Panc1 (cell line): Measurements from ENCODE around the gene TMEM161A. TPM values are rescaled to one million over a fixed set of nuclear protein-coding genes. Genes with fewer than 3 reads are reported as not detected.

Experiments
- ATAC-seq: fragments of 200-7000 bp; cut with Tn5 transposase; 2 replicates; pipeline ENCODE4 v1.9.1; 2020; ENCODE audit warnings: mild to moderate bottlenecking, moderate library complexity
- BruUV-seq: library from RNA; stranded (reverse); fragments of 400-500 nt; replicated peaks from 2 replicates; lab custom pipeline; 2021; lab: Mats Ljungman, UMichigan
- CTCF ChIA-PET: fragments of 300-600 bp; sonication (Branson Sonifier 250); formaldehyde crosslinking; loops from one replicate; lab custom pipeline; 2022; ENCODE audit warnings: antibody characterized with exemption; lab: Charles Lee
- POLR2A ChIA-PET: fragments of 300-600 bp; sonication (Branson Sonifier 250); formaldehyde crosslinking; loops from one replicate; lab custom pipeline; 2022; ENCODE audit warnings: antibody characterized with exemption; lab: Charles Lee
- DNase-seq: peaks from one replicate; pipeline ENCODE4 v3.0.0-alpha.2; 2010; ENCODE audit warnings: low read depth, low spot score
- H3K27ac ChIP-seq: 2 replicates; pipeline ENCODE4 v1.5.1; 2011; ENCODE audit warnings: mild to moderate bottlenecking, low read length, inconsistent platforms
- H3K27me3 ChIP-seq: fragments of 200-500 bp; sonication (Bioruptor generic); 2 replicates; pipeline ENCODE4 v1.6.0; 2014; ENCODE audit warnings: low read length, inconsistent platforms; ENCODE audit not compliant: control insufficient read depth, insufficient read depth
- H3K36me3 ChIP-seq: fragments of 200-500 bp; sonication (Bioruptor generic); 2 replicates; pipeline ENCODE4 v1.5.1; 2014; ENCODE audit warnings: inconsistent platforms, mild to moderate bottlenecking, low read length, moderate library complexity; ENCODE audit not compliant: control insufficient read depth, insufficient read depth
- H3K4me1 ChIP-seq: 2 replicates; pipeline ENCODE4 v1.5.1; 2011; ENCODE audit warnings: inconsistent platforms, mild to moderate bottlenecking, low read length, moderate library complexity; ENCODE audit not compliant: control insufficient read depth, insufficient read depth
- H3K4me3 ChIP-seq, 2 experiments: 2 replicates each; pipeline ENCODE4 v1.5.1; 2011 to 2012; ENCODE audit warnings: low read depth in 2 of 2, low read length in 2 of 2, mild to moderate bottlenecking in 2 of 2, inconsistent platforms in 1 of 2, moderate library complexity in 1 of 2
- H3K9me3 ChIP-seq: fragments of 200-500 bp; sonication (Bioruptor generic); 2 replicates; pipeline ENCODE4 v1.5.1; 2014; ENCODE audit warnings: low read depth, mild to moderate bottlenecking, inconsistent platforms, low read length, moderate library complexity; ENCODE audit not compliant: control insufficient read depth, insufficient read depth
- POLR2AphosphoS5 ChIP-seq: IDR thresholded peaks from 2 replicates; pipeline ENCODE4 v1.6.1; 2012; ENCODE audit warnings: mild to moderate bottlenecking, low read depth, low read length, moderate library complexity
- SIN3A ChIP-seq: IDR thresholded peaks from 2 replicates; pipeline ENCODE4 v1.6.1; 2012; ENCODE audit warnings: low read depth, mild to moderate bottlenecking, low read length, moderate library complexity, borderline replicate concordance; ENCODE audit not compliant: insufficient read depth
- TCF7L2 ChIP-seq: IDR thresholded peaks from 2 replicates; pipeline ENCODE4 v1.6.1; 2011; ENCODE audit warnings: mild to moderate bottlenecking, low read depth, low read length, inconsistent platforms
- in situ Hi-C: cut with HindIII; loops from 2 replicates; pipeline ENCODE4 v1.10.0; 2016; ENCODE audit warnings: low sequenced_read_pairs, low pct_unique_long_range_greater_than_20kb
- intact Hi-C: fragments of 100-400 bp; cut with micrococcal nuclease; formaldehyde crosslinking; loops from one replicate; pipeline ENCODE4 v1.10.0; 2022; ENCODE audit not compliant: unreplicated experiment
- total RNA-seq: library from RNA; stranded (reverse); gene quantifications from one replicate; pipeline ENCODE4 v1.2.1, GENCODE V29; 2021; ENCODE audit not compliant: unreplicated experiment
- TF ChIP-seq, protein P1 (sequence below), 2 experiments: IDR thresholded peaks; 2 replicates each; pipeline ENCODE4 v1.6.1; 2011 to 2012; ENCODE audit warnings: low read depth in 2 of 2, control low read depth in 1 of 2, low read length in 1 of 2, mild to moderate bottlenecking in 1 of 2, moderate library complexity in 1 of 2; ENCODE audit not compliant: insufficient read depth in 1 of 2
- TF ChIP-seq, protein P2 (sequence below): fragments of 450-650 bp; IDR thresholded peaks from 2 replicates; pipeline ENCODE4 v1.5.1; 2017; ENCODE audit warnings: mild to moderate bottlenecking

TMEM161A gene
- total RNA-seq, 1 experiment from 2014 or later, result 26.7 TPM

DNA sequence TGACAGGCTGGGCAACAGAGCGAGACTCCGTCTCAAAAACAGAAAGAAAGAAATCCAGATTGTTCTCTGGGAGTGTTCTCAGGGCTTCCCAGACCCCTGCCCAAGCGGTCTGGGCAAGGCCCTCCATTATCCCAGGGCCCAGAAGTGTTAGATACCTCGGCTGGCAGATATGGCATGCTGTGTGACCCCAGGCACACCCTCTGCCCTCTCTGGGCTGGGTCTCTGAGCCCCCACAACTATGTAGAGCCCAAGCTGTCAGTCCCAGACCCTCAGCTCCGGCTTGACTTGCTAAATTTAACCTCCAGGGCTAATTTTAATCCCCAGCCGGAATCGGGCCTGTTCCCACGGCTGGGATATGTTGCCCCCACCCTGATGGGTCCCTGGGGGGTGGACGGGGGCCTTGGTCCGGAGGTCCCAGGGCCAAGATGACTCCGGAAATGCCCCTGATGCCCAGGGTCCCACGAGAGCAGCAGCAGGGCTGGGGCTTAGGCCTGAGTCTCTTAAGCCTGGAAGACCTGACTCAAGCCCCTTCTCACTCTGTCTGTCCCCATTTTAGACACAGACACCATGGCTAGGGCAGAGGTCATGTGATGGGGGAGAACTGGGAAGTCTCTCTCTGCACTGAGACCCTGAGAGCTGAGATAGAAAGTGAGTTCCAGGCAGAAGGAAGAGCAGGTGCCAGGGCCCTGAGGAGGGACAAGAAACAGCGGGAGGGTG, 14.5 kb upstream of the TMEM161A start:
- Histone ChIP-seq H3K4me1 (no peaks in the 10 kb centered on the region), H3K9me3 (no peaks in the 10 kb centered on the region), H3K27ac (no peak overlapping the region), H3K4me3 (no peak overlapping the region), H3K27me3 (no peaks in the 10 kb centered on the region), H3K36me3 (no peaks in the 10 kb centered on the region)
- in situ Hi-C loops, result no loop called here
- no peak for DNase-seq
- TF ChIP-seq, protein P1, sequence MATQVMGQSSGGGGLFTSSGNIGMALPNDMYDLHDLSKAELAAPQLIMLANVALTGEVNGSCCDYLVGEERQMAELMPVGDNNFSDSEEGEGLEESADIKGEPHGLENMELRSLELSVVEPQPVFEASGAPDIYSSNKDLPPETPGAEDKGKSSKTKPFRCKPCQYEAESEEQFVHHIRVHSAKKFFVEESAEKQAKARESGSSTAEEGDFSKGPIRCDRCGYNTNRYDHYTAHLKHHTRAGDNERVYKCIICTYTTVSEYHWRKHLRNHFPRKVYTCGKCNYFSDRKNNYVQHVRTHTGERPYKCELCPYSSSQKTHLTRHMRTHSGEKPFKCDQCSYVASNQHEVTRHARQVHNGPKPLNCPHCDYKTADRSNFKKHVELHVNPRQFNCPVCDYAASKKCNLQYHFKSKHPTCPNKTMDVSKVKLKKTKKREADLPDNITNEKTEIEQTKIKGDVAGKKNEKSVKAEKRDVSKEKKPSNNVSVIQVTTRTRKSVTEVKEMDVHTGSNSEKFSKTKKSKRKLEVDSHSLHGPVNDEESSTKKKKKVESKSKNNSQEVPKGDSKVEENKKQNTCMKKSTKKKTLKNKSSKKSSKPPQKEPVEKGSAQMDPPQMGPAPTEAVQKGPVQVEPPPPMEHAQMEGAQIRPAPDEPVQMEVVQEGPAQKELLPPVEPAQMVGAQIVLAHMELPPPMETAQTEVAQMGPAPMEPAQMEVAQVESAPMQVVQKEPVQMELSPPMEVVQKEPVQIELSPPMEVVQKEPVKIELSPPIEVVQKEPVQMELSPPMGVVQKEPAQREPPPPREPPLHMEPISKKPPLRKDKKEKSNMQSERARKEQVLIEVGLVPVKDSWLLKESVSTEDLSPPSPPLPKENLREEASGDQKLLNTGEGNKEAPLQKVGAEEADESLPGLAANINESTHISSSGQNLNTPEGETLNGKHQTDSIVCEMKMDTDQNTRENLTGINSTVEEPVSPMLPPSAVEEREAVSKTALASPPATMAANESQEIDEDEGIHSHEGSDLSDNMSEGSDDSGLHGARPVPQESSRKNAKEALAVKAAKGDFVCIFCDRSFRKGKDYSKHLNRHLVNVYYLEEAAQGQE (IDR thresholded peaks at IDR 0.05; ENCODE audit: insufficient read depth in 1 of 2, low read depth in 2 of 2, low read length in 1 of 2), result no peak
- TF ChIP-seq TCF7L2 (no peak), SIN3A (no peak)
- POLR2A ChIA-PET, result interaction anchor here (0.6 kb wide), 2 partner anchors 21 to 84 kb away, joined by 3 to 7 read pairs; no protein-coding TSS in a partner anchor
- no peak for ATAC-seq
- no TSS peak for BruUV-seq
- intact Hi-C loops, result no loop called here
- CTCF ChIA-PET, result interaction anchor here (0.7 kb wide), 1 partner anchor 78 kb away, joined by 5 read pairs; no protein-coding TSS in a partner anchor

DNA sequence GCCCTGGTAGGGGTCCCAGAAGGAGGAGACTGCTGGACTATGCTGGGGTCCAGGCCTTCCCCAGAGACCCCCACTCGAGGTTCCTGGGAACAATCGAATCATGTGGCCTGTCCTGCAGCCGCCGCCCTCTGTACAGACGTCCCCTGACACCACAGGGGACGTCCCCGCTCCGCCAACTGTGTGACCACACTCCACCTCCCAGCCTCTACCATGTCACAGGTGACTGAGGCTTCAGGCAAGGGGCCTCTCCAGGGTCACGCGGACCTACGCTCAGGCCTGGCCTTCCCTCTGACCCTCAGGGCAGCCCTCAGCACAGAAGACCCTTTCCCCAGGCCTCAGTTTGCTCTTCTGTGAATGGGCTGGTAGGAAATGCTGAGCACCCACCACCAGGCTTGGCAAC, 13.1 kb upstream of the TMEM161A start:
- TF ChIP-seq POLR2AphosphoS5, result no peak
- TF ChIP-seq, protein P2, sequence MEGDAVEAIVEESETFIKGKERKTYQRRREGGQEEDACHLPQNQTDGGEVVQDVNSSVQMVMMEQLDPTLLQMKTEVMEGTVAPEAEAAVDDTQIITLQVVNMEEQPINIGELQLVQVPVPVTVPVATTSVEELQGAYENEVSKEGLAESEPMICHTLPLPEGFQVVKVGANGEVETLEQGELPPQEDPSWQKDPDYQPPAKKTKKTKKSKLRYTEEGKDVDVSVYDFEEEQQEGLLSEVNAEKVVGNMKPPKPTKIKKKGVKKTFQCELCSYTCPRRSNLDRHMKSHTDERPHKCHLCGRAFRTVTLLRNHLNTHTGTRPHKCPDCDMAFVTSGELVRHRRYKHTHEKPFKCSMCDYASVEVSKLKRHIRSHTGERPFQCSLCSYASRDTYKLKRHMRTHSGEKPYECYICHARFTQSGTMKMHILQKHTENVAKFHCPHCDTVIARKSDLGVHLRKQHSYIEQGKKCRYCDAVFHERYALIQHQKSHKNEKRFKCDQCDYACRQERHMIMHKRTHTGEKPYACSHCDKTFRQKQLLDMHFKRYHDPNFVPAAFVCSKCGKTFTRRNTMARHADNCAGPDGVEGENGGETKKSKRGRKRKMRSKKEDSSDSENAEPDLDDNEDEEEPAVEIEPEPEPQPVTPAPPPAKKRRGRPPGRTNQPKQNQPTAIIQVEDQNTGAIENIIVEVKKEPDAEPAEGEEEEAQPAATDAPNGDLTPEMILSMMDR, result no peak
- no peak for TF ChIP-seq TCF7L2
- TF ChIP-seq, protein P1 (IDR thresholded peaks at IDR 0.05; ENCODE audit: insufficient read depth in 1 of 2, low read depth in 2 of 2, low read length in 1 of 2), result no peak
- TF ChIP-seq SIN3A, result no peak
- Histone ChIP-seq H3K36me3 (no peaks in the 10 kb centered on the region), H3K27me3 (no peaks in the 10 kb centered on the region), H3K27ac (no peak overlapping the region), H3K4me1 (no peaks in the 10 kb centered on the region), H3K4me3 (no peak overlapping the region), H3K9me3 (no peaks in the 10 kb centered on the region)
- ATAC-seq (no peak), DNase-seq (no peak)
- intact Hi-C loops, result no loop called here
- BruUV-seq, result no TSS peak
- ChIA-PET CTCF (no interaction called here), POLR2A (no interaction called here)
- in situ Hi-C loops, result no loop called here
